Thyroid gland (tissue), 4 donors: ENCODE results near the gene AMIGO3.
"Not testable (repeated sequence)": the region's sequence is repeated elsewhere in the genome, so short reads cannot be mapped to it uniquely, and the experiment has no call there.

Source experiments
- POLR2A ChIP-seq, 2 donors: fragments of 450-650 bp; IDR thresholded peaks; one replicate each; pipeline ENCODE4 v1.6.1; 2017; ENCODE audit warnings: antibody characterized with exemption in 2 of 2, mild to moderate bottlenecking in 2 of 2, moderate library complexity in 1 of 2
- TF ChIP-seq, protein P1 (sequence below), 6 experiments: fragments of 200-600 bp in 3 of 6; fragments of 450-650 bp in 3 of 6; sonication (generic) in 3 of 6; IDR thresholded peaks; one replicate each; pipeline ENCODE4 v1.5.1; 2016 to 2019; ENCODE audit warnings: antibody characterized with exemption in 6 of 6, mild to moderate bottlenecking in 2 of 6, inconsistent platforms in 1 of 6, moderate library complexity in 1 of 6

DNA sequence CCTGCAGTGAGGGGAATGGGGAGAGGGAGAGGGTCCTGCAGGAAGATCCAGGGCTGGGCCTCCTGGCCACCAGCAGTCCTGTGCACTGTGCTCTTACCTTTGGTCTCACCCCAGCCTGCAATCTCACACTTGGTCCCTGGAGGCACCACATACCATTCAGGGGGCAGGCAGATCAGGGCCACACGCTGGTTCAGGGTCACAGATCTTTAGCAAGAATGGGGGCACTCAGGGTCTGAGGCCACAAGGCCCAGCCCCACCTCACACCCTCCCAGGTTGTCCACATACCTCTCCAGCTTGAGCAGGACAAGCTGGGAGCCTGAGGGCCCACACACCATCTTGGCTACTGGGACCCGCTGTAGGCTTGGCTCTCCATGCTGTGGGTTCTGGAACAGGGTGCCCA lies 35.0 kb downstream of the AMIGO3 start:
- not testable (repeated sequence) for TF ChIP-seq POLR2A (IDR thresholded peaks at IDR 0.05)
- TF ChIP-seq, protein P1, sequence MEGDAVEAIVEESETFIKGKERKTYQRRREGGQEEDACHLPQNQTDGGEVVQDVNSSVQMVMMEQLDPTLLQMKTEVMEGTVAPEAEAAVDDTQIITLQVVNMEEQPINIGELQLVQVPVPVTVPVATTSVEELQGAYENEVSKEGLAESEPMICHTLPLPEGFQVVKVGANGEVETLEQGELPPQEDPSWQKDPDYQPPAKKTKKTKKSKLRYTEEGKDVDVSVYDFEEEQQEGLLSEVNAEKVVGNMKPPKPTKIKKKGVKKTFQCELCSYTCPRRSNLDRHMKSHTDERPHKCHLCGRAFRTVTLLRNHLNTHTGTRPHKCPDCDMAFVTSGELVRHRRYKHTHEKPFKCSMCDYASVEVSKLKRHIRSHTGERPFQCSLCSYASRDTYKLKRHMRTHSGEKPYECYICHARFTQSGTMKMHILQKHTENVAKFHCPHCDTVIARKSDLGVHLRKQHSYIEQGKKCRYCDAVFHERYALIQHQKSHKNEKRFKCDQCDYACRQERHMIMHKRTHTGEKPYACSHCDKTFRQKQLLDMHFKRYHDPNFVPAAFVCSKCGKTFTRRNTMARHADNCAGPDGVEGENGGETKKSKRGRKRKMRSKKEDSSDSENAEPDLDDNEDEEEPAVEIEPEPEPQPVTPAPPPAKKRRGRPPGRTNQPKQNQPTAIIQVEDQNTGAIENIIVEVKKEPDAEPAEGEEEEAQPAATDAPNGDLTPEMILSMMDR (IDR thresholded peaks at IDR 0.05): not testable (repeated sequence)
